ENCODE results near the gene TKT. TPM values are rescaled to one million over a fixed set of nuclear protein-coding genes. Genes with fewer than 3 reads are reported as not detected.

Gene TKT
- total RNA-seq, 1 experiment from 2014 or later = 650 TPM

GRCh38 chr3:53239800-53240199 lies 16.0 kb downstream of the TKT start:
- Mint-ChIP-seq H3K27ac (peak overlapping the region in 2 of 3 experiments; percentile 31 to 39; a peak in 2 of 7 replicates), H3K27me3 (ENCODE audit: low read depth) (no peaks in the 10 kb centered on the region), H3K4me3 (no peak overlapping the region), H3K4me1 (peaks cover 23 to 25% of the 10 kb centered on the region in 2 experiments), H3K9me3 (no peaks in the 10 kb centered on the region), H3K36me3 (ENCODE audit: insufficient read depth in 1 of 3, low read depth in 3 of 3) (peaks cover 56 to 79% (median 79%) of the 10 kb centered on the region in 3 experiments)
- Histone ChIP-seq H3K23me2 (ENCODE audit: insufficient read length, low read depth, low read length, poor library complexity, severe bottlenecking) (peaks cover 2% of the 10 kb centered on the region), H3K18ac (ENCODE audit: insufficient read length, low read depth, low read length) (no peak overlapping the region), H3K79me1 (ENCODE audit: insufficient read depth, low read depth, low read length, poor library complexity, severe bottlenecking) (peaks cover 30% of the 10 kb centered on the region), H3K23ac (ENCODE audit: insufficient read length, low read depth, low read length) (no peak overlapping the region), H2BK5ac (ENCODE audit: insufficient read length, low read length) (no peak overlapping the region), H3K9ac (ENCODE audit: extremely low read depth, insufficient read length, low read length) (no peak overlapping the region), H3K4me1 (ENCODE audit: insufficient read depth, low read length) (peaks cover 10% of the 10 kb centered on the region; the same call in 1 of the 2 replicates), H4K8ac (replicated peaks; ENCODE audit: insufficient read length, low read depth, low read length) (no peak overlapping the region), H3K79me2 (ENCODE audit: insufficient read depth, low read length) (peaks cover 30% of the 10 kb centered on the region; the same call in 1 of the 2 replicates), H2BK20ac (ENCODE audit: low read depth, low read length, poor library complexity, severe bottlenecking) (no peak overlapping the region), H2AFZ (ENCODE audit: low read length) (no peak overlapping the region), H2AK5ac (ENCODE audit: insufficient read length, low read length) (no peak overlapping the region), H4K5ac (ENCODE audit: insufficient read length, low read depth, low read length) (no peak overlapping the region), H3K4me2 (ENCODE audit: insufficient read depth, insufficient read length, low read length) (no peak overlapping the region), H2BK12ac (ENCODE audit: insufficient read length, low read depth, low read length) (no peak overlapping the region), H2BK120ac (ENCODE audit: low read depth, low read length, poor library complexity, severe bottlenecking) (no peak overlapping the region), H3K14ac (ENCODE audit: insufficient read depth, low read length) (no peak overlapping the region), H3K4ac (ENCODE audit: low read depth, low read length) (no peak overlapping the region), H3K27ac (ENCODE audit: insufficient read length, low read depth, low read length) (no peak overlapping the region), H3K27me3 (ENCODE audit: insufficient read depth, low read length) (no peaks in the 10 kb centered on the region), H3T11ph (ENCODE audit: low read length) (no peak overlapping the region), H3K56ac (ENCODE audit: insufficient read length, low read depth, low read length) (no peak overlapping the region), H2BK15ac (ENCODE audit: low read depth, low read length) (no peak overlapping the region), H4K91ac (ENCODE audit: insufficient read length, low read depth, low read length) (no peak overlapping the region), H4K20me1 (ENCODE audit: control insufficient read depth, insufficient read depth, insufficient read length) (no peaks in the 10 kb centered on the region), H3K9me3 (ENCODE audit: control insufficient read depth, low read depth, low read length) (no peaks in the 10 kb centered on the region)
- no CpG with 5 or more reads among the region's 5 CpGs for WGBS (ENCODE audit: extremely low coverage, insufficient read length, low lambda C conversion rate)
- no peak for TF ChIP-seq CTCF (conservative IDR thresholded peaks at IDR 0.05)
- no peak for DNase-seq
